IPS DF 19.7 (cell line): Measurements from ENCODE around the gene LNX1.
"Not testable (repeated sequence)": the region's sequence is repeated elsewhere in the genome, so short reads cannot be mapped to it uniquely, and the experiment has no call there.

Experiments
- DNase-seq: peaks from one replicate; pipeline ENCODE4 v3.0.0-alpha.2; 2013; ENCODE audit warnings: low read depth, low spot score

LNX1 gene

GRCh38 chr4:53463340-53463739 is 127.9 kb downstream of the LNX1 start:
- DNase-seq = no peak

- DNase-seq = no peak
Measured at GRCh38 chr4:53461244-53461643, 130.0 kb downstream of the LNX1 start.

- DNase-seq = no peak
Measured at GRCh38 chr4:53459548-53459947, 131.7 kb downstream of the LNX1 start.

- no peak for DNase-seq
Measured at GRCh38 chr4:53456178-53456577, 135.1 kb downstream of the LNX1 start.

- no peak for DNase-seq
Measured at GRCh38 chr4:53455766-53456165, 135.5 kb downstream of the LNX1 start.

GRCh38 chr4:53453385-53453784 is 137.9 kb downstream of the LNX1 start:
- no peak for DNase-seq

DNA sequence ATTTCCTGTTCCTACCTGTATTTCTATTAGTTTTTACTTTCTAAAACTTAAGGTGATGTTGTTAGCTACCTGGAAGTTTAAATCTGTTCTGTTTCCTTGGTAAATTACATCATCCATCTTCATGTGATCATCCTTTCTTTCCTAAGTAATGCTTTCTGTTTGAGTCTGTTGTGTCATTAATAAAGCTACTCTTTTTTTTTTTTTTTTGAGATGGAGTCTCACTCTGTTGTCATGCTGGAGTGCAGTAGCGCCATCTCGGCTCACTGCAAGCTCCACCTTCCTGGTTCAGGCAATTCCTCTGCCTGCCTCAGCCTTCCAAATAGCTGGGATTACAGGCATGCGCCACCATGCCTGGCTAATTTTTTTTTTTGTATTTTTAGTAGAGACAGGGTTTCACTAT is 140.5 kb downstream of the LNX1 start:
- no peak for DNase-seq

GRCh38 chr4:53444954-53445353 is 146.3 kb downstream of the LNX1 start:
- DNase-seq = no peak

DNA sequence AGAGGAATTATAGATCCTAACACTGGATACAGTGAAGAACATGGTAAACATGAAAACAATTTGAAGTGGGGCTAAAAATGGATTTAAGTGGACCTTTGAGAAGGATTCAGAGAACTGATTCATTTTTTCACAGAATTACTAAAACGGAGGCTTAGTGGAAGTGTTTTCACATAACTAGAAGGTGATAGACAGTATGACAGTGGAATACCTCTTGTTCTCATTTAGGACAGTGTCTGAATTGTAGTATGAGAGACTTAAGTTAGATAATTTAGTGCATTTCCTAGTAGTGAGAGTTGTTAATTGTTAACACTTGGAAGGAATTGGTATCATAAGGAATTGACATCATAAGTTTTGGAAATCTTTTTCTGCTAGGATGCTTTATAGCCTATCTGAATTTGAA is 149.7 kb downstream of the LNX1 start:
- no peak for DNase-seq

- DNase-seq = no peak
Measured at GRCh38 chr4:53436251-53436650, 155.0 kb downstream of the LNX1 start.

DNA sequence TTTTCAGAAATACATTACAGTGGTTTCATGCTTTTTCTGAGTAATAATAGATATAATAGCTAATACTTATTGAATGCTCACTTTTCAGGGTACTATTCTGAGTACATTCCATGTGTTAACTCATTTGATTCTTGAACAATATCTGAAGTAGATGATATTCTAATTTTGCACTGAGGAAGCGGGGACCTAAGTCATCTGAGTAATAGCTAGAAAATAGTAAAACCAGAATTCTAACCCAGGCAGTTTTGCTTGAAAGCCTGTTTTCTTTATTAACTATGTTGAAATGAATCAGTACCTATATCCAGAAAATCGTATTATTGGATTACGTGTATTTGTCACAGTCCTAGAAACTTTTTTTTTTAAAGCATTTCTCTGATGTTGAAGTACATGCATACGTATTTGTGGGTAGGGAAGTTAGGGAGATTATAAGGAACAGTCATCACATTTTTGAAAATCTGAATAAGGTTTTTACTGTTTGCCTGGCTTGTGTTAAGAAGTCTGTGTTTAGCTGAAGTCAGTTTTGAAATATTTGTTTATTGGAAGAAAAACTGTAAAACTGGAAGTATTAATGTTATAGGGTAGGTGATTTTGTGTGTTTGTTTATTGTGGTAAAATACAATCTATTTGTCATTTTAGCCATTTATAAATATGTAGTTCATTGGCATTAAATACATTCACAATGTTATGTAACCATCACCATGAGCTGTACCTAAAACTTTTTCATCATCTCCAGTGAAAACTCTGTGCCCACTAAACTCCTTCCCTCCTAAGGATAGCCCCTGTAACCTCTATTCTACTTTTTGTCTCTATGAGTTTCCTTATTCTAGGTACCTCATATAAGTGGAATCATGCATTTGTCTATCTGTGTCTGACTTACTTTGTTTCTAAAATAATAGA is 158.5 kb downstream of the LNX1 start:
- no peak for DNase-seq

GRCh38 chr4:53431052-53431451 is 160.2 kb downstream of the LNX1 start:
- DNase-seq = no peak

DNA sequence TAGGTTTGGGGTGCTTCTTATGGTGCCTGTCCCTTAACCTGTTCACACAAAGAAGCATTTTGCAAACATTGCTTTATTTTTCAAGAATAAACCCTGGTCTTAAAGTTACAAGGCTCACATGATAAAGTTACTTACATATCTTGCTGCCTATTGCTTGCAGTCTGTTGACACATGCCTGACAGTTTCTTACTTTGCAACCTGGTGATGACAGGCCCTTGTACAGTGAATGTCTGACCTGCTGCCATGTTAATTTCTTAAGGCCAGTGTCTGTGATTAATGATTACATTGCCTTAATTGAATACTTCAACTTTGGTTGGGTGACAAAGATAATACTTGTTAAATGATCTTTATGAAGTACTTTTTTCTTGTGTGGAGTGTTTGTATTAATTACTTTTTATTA is 163.9 kb downstream of the LNX1 start:
- no peak for DNase-seq

GRCh38 chr4:53424280-53424679 is 167.0 kb downstream of the LNX1 start:
- DNase-seq = no peak

DNA sequence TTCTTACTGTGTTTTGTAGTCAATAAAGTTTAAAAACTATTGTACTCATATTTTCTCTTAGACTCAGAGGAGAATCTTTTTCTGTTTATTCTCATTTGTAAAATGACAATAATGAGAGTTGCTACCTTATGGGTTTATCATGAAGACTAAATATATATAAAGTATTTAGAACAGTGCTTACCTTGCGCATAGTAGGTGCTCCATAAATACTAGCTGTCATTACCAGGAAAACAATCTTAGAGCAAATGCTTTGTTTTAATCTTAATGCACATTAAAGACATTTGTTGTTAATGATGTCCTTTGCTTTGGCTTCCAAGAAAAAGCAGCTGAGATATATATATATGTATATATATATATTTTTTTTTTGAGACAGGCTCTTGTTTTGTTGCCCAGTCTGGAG is 168.9 kb downstream of the LNX1 start:
- no peak for DNase-seq

- DNase-seq = no peak
Measured at GRCh38 chr4:53421791-53422190, 169.5 kb downstream of the LNX1 start.

DNA sequence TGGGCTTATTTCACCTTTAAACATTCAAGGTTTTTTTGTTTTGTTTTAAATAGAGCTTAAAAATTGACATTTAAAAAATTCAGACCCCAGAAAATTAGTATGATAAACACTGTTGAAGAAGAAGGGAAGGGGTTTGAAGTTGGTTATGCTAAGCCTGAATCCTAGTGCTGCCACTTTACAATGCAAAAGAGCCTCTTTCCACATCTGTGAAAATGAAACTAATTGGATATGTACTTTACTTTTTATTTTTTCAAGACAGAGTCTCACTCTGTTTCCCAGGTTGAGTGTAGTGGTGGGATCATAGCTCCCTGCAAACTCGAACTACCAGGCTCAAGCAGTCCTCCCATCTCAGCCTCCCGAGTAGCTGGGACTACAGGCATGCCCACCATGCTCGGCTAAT is 172.1 kb downstream of the LNX1 start:
- DNase-seq = no peak

- DNase-seq = not testable (repeated sequence)
Measured at GRCh38 chr4:53409479-53409878, 181.8 kb downstream of the LNX1 start.
